ENCODE results near the gene ZMYND8. TPM values are rescaled to one million over a fixed set of nuclear protein-coding genes. Genes with fewer than 3 reads are reported as not detected.

ZMYND8 gene
- total RNA-seq, 4 donors from 2014 or later, result 51.3 to 106 (median 94.0) TPM

GRCh38 chr20:47217482-47218446, 138.7 kb downstream of the ZMYND8 start:
- no peak for DNase-seq
- H3K36me3 ChIP-seq, result peaks cover 0 to 95% (median 0%) of the 10 kb centered on the region in 3 donors
- no peak overlapping the region for H3K4me3 ChIP-seq
- H3K9me3 ChIP-seq, result no peaks in the 10 kb centered on the region
- H3K27ac ChIP-seq, result no peak overlapping the region
- no peaks in the 10 kb centered on the region for H3K4me1 ChIP-seq
- no peaks in the 10 kb centered on the region for H3K27me3 ChIP-seq
- TF ChIP-seq CTCF (IDR thresholded peaks at IDR 0.05) (no peak), POLR2A (IDR thresholded peaks at IDR 0.05) (no peak)

GRCh38 chr20:47216819-47217410, 139.6 kb downstream of the ZMYND8 start:
- Histone ChIP-seq H3K27me3 (no peaks in the 10 kb centered on the region), H3K4me1 (no peaks in the 10 kb centered on the region), H3K27ac (no peak overlapping the region), H3K36me3 (peaks cover 0 to 95% (median 0%) of the 10 kb centered on the region in 3 donors), H3K9me3 (no peaks in the 10 kb centered on the region), H3K4me3 (no peak overlapping the region)
- TF ChIP-seq CTCF (IDR thresholded peaks at IDR 0.05) (no peak), POLR2A (IDR thresholded peaks at IDR 0.05) (no peak)
- no peak for DNase-seq

- no peak for TF ChIP-seq POLR2A (IDR thresholded peaks at IDR 0.05)
- no peak for TF ChIP-seq CTCF (IDR thresholded peaks at IDR 0.05)
- Histone ChIP-seq H3K27me3 (no peaks in the 10 kb centered on the region), H3K4me1 (no peaks in the 10 kb centered on the region), H3K27ac (no peak overlapping the region), H3K36me3 (peaks cover 0 to 95% (median 0%) of the 10 kb centered on the region in 3 donors), H3K9me3 (no peaks in the 10 kb centered on the region), H3K4me3 (no peak overlapping the region)
- DNase-seq, result no peak
Measured at GRCh38 chr20:47215653-47216397, 140.7 kb downstream of the ZMYND8 start.

GRCh38 chr20:47213966-47214365, 142.5 kb downstream of the ZMYND8 start:
- no peak for DNase-seq
- H3K4me3 ChIP-seq, result no peak overlapping the region
- H3K9me3 ChIP-seq, result no peaks in the 10 kb centered on the region
- H3K27ac ChIP-seq, result no peak overlapping the region
- no peaks in the 10 kb centered on the region for H3K4me1 ChIP-seq
- H3K27me3 ChIP-seq, result no peaks in the 10 kb centered on the region
- TF ChIP-seq CTCF (IDR thresholded peaks at IDR 0.05), result no peak
- no peak for TF ChIP-seq POLR2A (IDR thresholded peaks at IDR 0.05)
- peaks cover 0 to 96% (median 0%) of the 10 kb centered on the region in 3 donors for H3K36me3 ChIP-seq

GRCh38 chr20:47212606-47213207, 143.8 kb downstream of the ZMYND8 start:
- Histone ChIP-seq H3K9me3 (no peaks in the 10 kb centered on the region), H3K4me1 (no peaks in the 10 kb centered on the region), H3K27ac (no peak overlapping the region), H3K27me3 (no peaks in the 10 kb centered on the region), H3K36me3 (peaks cover 0 to 92% (median 0%) of the 10 kb centered on the region in 3 donors), H3K4me3 (no peak overlapping the region)
- TF ChIP-seq CTCF (IDR thresholded peaks at IDR 0.05), result no peak
- TF ChIP-seq POLR2A (IDR thresholded peaks at IDR 0.05), result no peak
- DNase-seq, result no peak

Data from Peyer's patch (tissue), 4 donors.